ENCODE measurements around the gene THSD4.

THSD4 gene

DNA sequence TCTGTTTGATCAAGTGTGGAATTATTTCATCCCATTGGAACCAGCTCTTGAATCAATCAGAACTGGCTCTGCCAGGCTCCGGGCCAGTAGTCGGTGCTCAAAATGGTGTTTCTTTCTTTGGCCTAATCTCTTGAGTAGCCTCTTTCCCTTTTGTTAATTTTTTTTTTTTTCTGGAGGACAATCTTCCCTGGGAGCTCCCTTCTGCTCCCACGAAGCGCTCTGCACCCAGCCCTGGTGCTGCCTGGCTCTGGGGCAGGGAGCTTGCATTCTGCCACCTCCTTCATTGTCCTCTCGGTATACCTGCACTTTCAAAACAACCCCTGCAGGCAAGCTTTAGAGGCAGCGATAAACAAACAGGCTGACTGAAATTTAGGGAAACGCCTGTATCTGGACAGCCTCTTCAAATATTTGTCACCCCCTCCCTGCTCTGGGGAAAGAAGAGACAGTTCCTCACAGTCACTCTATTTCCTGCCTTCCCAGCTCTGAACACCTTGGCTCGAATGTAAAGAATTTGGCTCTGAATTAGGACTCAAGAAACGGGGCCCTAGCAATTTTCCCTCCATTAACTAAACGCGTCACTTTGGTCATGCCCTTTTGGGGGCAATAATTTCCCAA, 1.1 kb upstream of the THSD4 start:
- H3K4me3 ChIP-seq (ENCODE audit: low read depth, low read length, poor library complexity, severe bottlenecking): no peak overlapping the region
- no peaks in the 10 kb centered on the region for H3K9me2 ChIP-seq (ENCODE audit: low read depth, low read length)
- peaks cover 4% of the 10 kb centered on the region for H3K4me1 ChIP-seq (ENCODE audit: insufficient read depth, low read length, severe bottlenecking)
- no peak overlapping the region for H3K27ac ChIP-seq (ENCODE audit: low read depth, low read length, poor library complexity, severe bottlenecking)
- H3K27me3 ChIP-seq (ENCODE audit: insufficient read depth, low read length): no peaks in the 10 kb centered on the region
- no peak overlapping the region for H3K9ac ChIP-seq (ENCODE audit: low read length)
- no peaks in the 10 kb centered on the region for H4K20me1 ChIP-seq (ENCODE audit: insufficient read depth, low read length)
- H3K9me3 ChIP-seq (ENCODE audit: low read length): no peaks in the 10 kb centered on the region
- TF ChIP-seq EZH2 (IDR thresholded peaks at IDR 0.05; ENCODE audit: borderline replicate concordance, low read length): no peak
- TF ChIP-seq, protein P1, sequence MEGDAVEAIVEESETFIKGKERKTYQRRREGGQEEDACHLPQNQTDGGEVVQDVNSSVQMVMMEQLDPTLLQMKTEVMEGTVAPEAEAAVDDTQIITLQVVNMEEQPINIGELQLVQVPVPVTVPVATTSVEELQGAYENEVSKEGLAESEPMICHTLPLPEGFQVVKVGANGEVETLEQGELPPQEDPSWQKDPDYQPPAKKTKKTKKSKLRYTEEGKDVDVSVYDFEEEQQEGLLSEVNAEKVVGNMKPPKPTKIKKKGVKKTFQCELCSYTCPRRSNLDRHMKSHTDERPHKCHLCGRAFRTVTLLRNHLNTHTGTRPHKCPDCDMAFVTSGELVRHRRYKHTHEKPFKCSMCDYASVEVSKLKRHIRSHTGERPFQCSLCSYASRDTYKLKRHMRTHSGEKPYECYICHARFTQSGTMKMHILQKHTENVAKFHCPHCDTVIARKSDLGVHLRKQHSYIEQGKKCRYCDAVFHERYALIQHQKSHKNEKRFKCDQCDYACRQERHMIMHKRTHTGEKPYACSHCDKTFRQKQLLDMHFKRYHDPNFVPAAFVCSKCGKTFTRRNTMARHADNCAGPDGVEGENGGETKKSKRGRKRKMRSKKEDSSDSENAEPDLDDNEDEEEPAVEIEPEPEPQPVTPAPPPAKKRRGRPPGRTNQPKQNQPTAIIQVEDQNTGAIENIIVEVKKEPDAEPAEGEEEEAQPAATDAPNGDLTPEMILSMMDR (IDR thresholded peaks at IDR 0.05; ENCODE audit: low read length): no peak
- H3K79me2 ChIP-seq (ENCODE audit: insufficient read depth, low read length): no peaks in the 10 kb centered on the region
- no peaks in the 10 kb centered on the region for H3K36me3 ChIP-seq (ENCODE audit: insufficient read depth, low read length)
- no peaks in the 10 kb centered on the region for H3F3A ChIP-seq (ENCODE audit: insufficient read depth, low read length)
- H2AFZ ChIP-seq (ENCODE audit: low read length): no peak overlapping the region
- H3K4me2 ChIP-seq (ENCODE audit: low read length): no peak overlapping the region

DNA sequence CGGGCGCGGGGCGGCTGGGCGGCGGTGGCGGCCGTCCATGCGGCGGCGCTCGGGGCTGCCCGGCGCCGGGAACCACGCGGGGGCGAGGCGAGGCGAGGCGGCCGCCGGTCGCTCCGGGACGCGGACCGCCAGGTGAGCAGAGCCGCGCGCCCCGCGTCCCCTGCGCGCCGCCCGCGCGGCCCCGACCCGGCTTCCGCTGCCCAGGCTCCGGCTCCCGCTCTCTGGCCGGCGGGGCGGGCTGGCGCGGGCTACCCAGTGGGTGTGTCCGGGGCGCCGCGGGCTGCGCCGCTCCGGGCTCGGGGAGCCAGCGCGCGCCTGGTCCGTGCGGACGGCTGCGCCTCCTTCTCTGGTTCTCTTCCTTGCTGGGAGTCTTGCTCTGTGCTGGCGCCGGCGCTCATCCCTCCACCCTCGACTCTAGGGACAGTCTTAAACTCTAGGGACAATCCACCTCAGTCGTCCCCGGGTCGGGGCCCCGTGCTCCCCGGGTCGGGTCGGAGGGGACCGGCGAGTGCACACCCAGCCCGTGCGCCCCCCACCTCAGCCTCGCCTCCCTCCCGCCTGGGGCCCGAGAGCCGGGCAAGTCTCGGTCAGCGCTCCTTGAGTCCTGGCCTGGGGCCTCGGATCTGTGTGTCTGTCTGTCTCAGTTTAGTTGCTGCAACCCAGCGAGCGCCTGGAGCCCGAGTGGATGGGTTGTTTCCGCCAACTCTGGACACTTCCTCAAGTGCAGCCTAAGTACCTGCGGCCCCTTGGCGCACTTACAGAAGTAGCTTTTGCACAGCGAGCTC, 488 bp downstream of the THSD4 start:
- Histone ChIP-seq H3K79me2 (ENCODE audit: insufficient read depth, low read length) (no peaks in the 10 kb centered on the region), H2AFZ (ENCODE audit: low read length) (no peak overlapping the region), H3K4me2 (ENCODE audit: low read length) (peak overlapping the region; percentile 41; the same call in 1 of the 2 replicates)

DNA sequence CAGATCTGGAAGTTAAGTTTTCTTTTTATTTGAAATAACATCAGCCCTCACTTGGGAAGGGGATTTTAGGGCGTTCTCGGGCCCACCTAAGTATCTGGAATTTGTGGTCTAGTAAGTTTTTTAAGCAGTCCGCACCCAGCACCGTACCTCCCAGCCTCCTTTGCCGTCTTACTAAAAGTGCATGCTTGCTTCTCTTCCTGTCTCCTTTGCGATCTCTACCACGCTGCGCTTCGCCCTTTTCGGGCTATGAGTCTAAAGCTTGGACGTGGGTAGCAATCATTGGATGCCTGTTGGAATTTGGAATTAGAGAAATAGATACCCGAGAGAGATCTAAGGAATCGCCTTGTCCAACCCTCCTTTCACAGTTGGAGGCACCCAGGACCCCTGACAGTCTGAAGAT, 1.1 kb downstream of the THSD4 start:
- Histone ChIP-seq H3K36me3 (ENCODE audit: insufficient read depth, low read length) (no peaks in the 10 kb centered on the region), H3K4me1 (ENCODE audit: insufficient read depth, low read length, severe bottlenecking) (peaks cover 4% of the 10 kb centered on the region), H4K20me1 (ENCODE audit: insufficient read depth, low read length) (no peaks in the 10 kb centered on the region), H3K9me2 (ENCODE audit: low read depth, low read length) (no peaks in the 10 kb centered on the region), H3K9me3 (ENCODE audit: low read length) (no peaks in the 10 kb centered on the region), H3K79me2 (ENCODE audit: insufficient read depth, low read length) (no peaks in the 10 kb centered on the region), H3K9ac (ENCODE audit: low read length) (no peak overlapping the region), H3K27ac (ENCODE audit: low read depth, low read length, poor library complexity, severe bottlenecking) (no peak overlapping the region), H3K27me3 (ENCODE audit: insufficient read depth, low read length) (no peaks in the 10 kb centered on the region), H3K4me2 (ENCODE audit: low read length) (no peak overlapping the region), H3F3A (ENCODE audit: insufficient read depth, low read length) (no peaks in the 10 kb centered on the region), H3K4me3 (ENCODE audit: low read depth, low read length, poor library complexity, severe bottlenecking) (no peak overlapping the region), H2AFZ (ENCODE audit: low read length) (no peak overlapping the region)
- TF ChIP-seq, protein P1 (IDR thresholded peaks at IDR 0.05; ENCODE audit: low read length): no peak
- no peak for TF ChIP-seq EZH2 (IDR thresholded peaks at IDR 0.05; ENCODE audit: borderline replicate concordance, low read length)

More for the DNA sequence above, 488 bp downstream of the THSD4 start:
- TF ChIP-seq, protein P1 (IDR thresholded peaks at IDR 0.05; ENCODE audit: low read length): no peak
- no peak for TF ChIP-seq EZH2 (IDR thresholded peaks at IDR 0.05; ENCODE audit: borderline replicate concordance, low read length)
- peaks cover 4% of the 10 kb centered on the region for H3K4me1 ChIP-seq (ENCODE audit: insufficient read depth, low read length, severe bottlenecking)
- no peaks in the 10 kb centered on the region for H4K20me1 ChIP-seq (ENCODE audit: insufficient read depth, low read length)
- no peaks in the 10 kb centered on the region for H3K36me3 ChIP-seq (ENCODE audit: insufficient read depth, low read length)
- no peaks in the 10 kb centered on the region for H3K9me2 ChIP-seq (ENCODE audit: low read depth, low read length)
- H3K27me3 ChIP-seq (ENCODE audit: insufficient read depth, low read length): no peaks in the 10 kb centered on the region
- no peaks in the 10 kb centered on the region for H3F3A ChIP-seq (ENCODE audit: insufficient read depth, low read length)
- peak overlapping the region; percentile 32 for H3K4me3 ChIP-seq (ENCODE audit: low read depth, low read length, poor library complexity, severe bottlenecking)
- H3K9ac ChIP-seq (ENCODE audit: low read length): no peak overlapping the region
- no peaks in the 10 kb centered on the region for H3K9me3 ChIP-seq (ENCODE audit: low read length)
- no peak overlapping the region for H3K27ac ChIP-seq (ENCODE audit: low read depth, low read length, poor library complexity, severe bottlenecking)
